H1 (cell line): ENCODE results near the gene IFI30. TPM values are rescaled to one million over a fixed set of nuclear protein-coding genes. Genes with fewer than 3 reads are reported as not detected.

ENCODE experiments used
- CTCF ChIA-PET: fragments of 300-600 bp; sonication (Branson Sonifier 250); formaldehyde crosslinking; loops from one replicate; lab custom pipeline; 2021; ENCODE audit not compliant: partially characterized antibody; lab: Charles Lee
- POLR2A ChIA-PET: fragments of 300-600 bp; sonication (Branson Sonifier 250); formaldehyde crosslinking; loops from one replicate; lab custom pipeline; 2021; ENCODE audit warnings: inconsistent platforms; ENCODE audit not compliant: partially characterized antibody; lab: Charles Lee
- DNase-seq, 2 experiments: peaks; one replicate each; pipeline versions ENCODE4 v3.0.0 to v3.0.0-alpha.2; 2010 to 2022; ENCODE audit warnings: low spot score in 2 of 2, low read depth in 1 of 2, mixed read lengths in 1 of 2
- FAIRE-seq: peaks from 2 replicates; lab custom pipeline; 2011; peaks lifted over from hg19 to GRCh38; lab: Jason Lieb, UNC
- H2AFZ ChIP-seq: 2 replicates; pipeline ENCODE4 v1.8.1; 2012; ENCODE audit warnings: low read length, inconsistent platforms
- H2AK5ac ChIP-seq: 2 replicates; pipeline ENCODE4 v1.6.1; 2013; ENCODE audit warnings: low read depth, low read length
- H2BK120ac ChIP-seq: replicated peaks from 2 replicates; pipeline ENCODE3; 2013; ENCODE audit warnings: low read depth, low read length, inconsistent platforms
- H2BK12ac ChIP-seq: 2 replicates; pipeline ENCODE4 v1.6.1; 2013; ENCODE audit warnings: low read depth, low read length
- H2BK15ac ChIP-seq: 2 replicates; pipeline ENCODE4 v1.6.1; 2013; ENCODE audit warnings: low read length
- H2BK20ac ChIP-seq: 2 replicates; pipeline ENCODE4 v1.6.1; 2013; ENCODE audit warnings: low read length
- H2BK5ac ChIP-seq: 2 replicates; pipeline ENCODE4 v1.6.1; 2013; ENCODE audit warnings: low read depth, low read length
- H3K14ac ChIP-seq: 2 replicates; pipeline ENCODE4 v1.6.1; 2013; ENCODE audit warnings: inconsistent platforms; ENCODE audit not compliant: insufficient read length
- H3K18ac ChIP-seq: 2 replicates; pipeline ENCODE4 v1.6.1; 2013; ENCODE audit warnings: low read length; ENCODE audit errors: extremely low read depth
- H3K23ac ChIP-seq: 2 replicates; pipeline ENCODE4 v1.6.1; 2013; ENCODE audit warnings: inconsistent platforms; ENCODE audit not compliant: insufficient read length
- H3K23me2 ChIP-seq: 2 replicates; pipeline ENCODE4 v1.6.1; 2013; ENCODE audit warnings: low read depth, low read length
- H3K27ac ChIP-seq: 2 replicates; pipeline ENCODE4 v1.6.1; 2011; ENCODE audit warnings: low read depth, low read length, inconsistent platforms
- H3K27me3 ChIP-seq, 4 experiments: replicated peaks in 1 of 4; 1 replicate in 1 of 4; 2 replicates in 3 of 4; pipeline versions ENCODE4 v1.6.1 to v1.8.1; 2011 to 2013; ENCODE audit warnings: low read length in 3 of 4, mild to moderate bottlenecking in 3 of 4, inconsistent platforms in 2 of 4, mixed read lengths in 2 of 4, moderate library complexity in 1 of 4; ENCODE audit not compliant: control insufficient read depth in 3 of 4, insufficient read depth in 3 of 4; ENCODE audit errors: extremely low read depth in 1 of 4
- H3K36me3 ChIP-seq, 4 experiments: 2 replicates each; pipeline versions ENCODE4 v1.6.1 to v1.8.1; 2011 to 2013; ENCODE audit warnings: mild to moderate bottlenecking in 4 of 4, low read length in 3 of 4, moderate library complexity in 2 of 4, control low read depth in 1 of 4, inconsistent platforms in 1 of 4; ENCODE audit not compliant: insufficient read depth in 4 of 4, control insufficient read depth in 2 of 4
- H3K4ac ChIP-seq: replicated peaks from 2 replicates; pipeline ENCODE3; 2013; ENCODE audit warnings: low read length, low read depth, mixed read lengths, inconsistent platforms; ENCODE audit not compliant: insufficient read length
- H3K4me1 ChIP-seq, 4 experiments: replicated peaks in 1 of 4; 1 replicate in 1 of 4; 2 replicates in 3 of 4; pipeline versions ENCODE4 v1.6.1 to v1.8.1; 2011 to 2013; ENCODE audit warnings: low read length in 3 of 4, inconsistent platforms in 2 of 4, mixed read lengths in 1 of 4; ENCODE audit not compliant: insufficient read depth in 4 of 4, control insufficient read depth in 3 of 4
- H3K4me2 ChIP-seq, 2 experiments: 2 replicates each; pipeline versions ENCODE4 v1.6.1 to v1.8.1; 2011 to 2013; ENCODE audit warnings: low read depth in 2 of 2, low read length in 2 of 2, control low read depth in 1 of 2, inconsistent platforms in 1 of 2, mild to moderate bottlenecking in 1 of 2; ENCODE audit not compliant: insufficient read depth in 1 of 2
- H3K4me3 ChIP-seq, 4 experiments: fragments of 200-600, 300-600 bp in 1 of 4; sonication (generic), shearing (Covaris generic), sonication (Bioruptor Twin) in 1 of 4; 2 replicates each; pipeline versions ENCODE4 v1.5.1 to v1.8.1; 2011 to 2016; ENCODE audit warnings: low read length in 4 of 4, low read depth in 3 of 4, control low read depth in 2 of 4, inconsistent platforms in 2 of 4, mild to moderate bottlenecking in 2 of 4, mixed read lengths in 1 of 4, moderate library complexity in 1 of 4; ENCODE audit not compliant: insufficient read depth in 2 of 4; ENCODE audit errors: extremely low read depth in 1 of 4
- H3K56ac ChIP-seq: replicated peaks from 2 replicates; pipeline ENCODE3; 2013; ENCODE audit warnings: low read depth, mild to moderate bottlenecking, mixed read lengths, low read length, inconsistent platforms; ENCODE audit not compliant: insufficient read length
- H3K79me1 ChIP-seq: 2 replicates; pipeline ENCODE4 v1.6.1; 2013; ENCODE audit warnings: low read depth, low read length, control low read depth
- H3K79me2 ChIP-seq, 2 experiments: 2 replicates each; pipeline versions ENCODE4 v1.6.1 to v1.8.1; 2012 to 2013; ENCODE audit warnings: low read length in 2 of 2, mild to moderate bottlenecking in 2 of 2, inconsistent platforms in 1 of 2; ENCODE audit not compliant: insufficient read depth in 2 of 2, control insufficient read depth in 1 of 2
- H3K9ac ChIP-seq, 4 experiments: replicated peaks in 1 of 4; 1 replicate in 1 of 4; 2 replicates in 3 of 4; pipeline versions ENCODE4 v1.6.1 to v1.8.1; 2011 to 2013; ENCODE audit warnings: low read depth in 3 of 4, low read length in 3 of 4, control low read depth in 2 of 4, mild to moderate bottlenecking in 2 of 4, moderate library complexity in 2 of 4, inconsistent platforms in 1 of 4; ENCODE audit errors: extremely low read depth in 1 of 4
- H3K9me3 ChIP-seq, 2 experiments: 2 replicates each; pipeline versions ENCODE4 v1.6.1 to v1.8.1; 2012 to 2013; ENCODE audit warnings: mild to moderate bottlenecking in 2 of 2, moderate library complexity in 2 of 2, control low read depth in 1 of 2, inconsistent platforms in 1 of 2, low read depth in 1 of 2, low read length in 1 of 2, mixed read lengths in 1 of 2; ENCODE audit not compliant: insufficient read depth in 2 of 2
- H4K20me1 ChIP-seq, 2 experiments: replicated peaks in 1 of 2; 2 replicates each; pipeline versions ENCODE3 to v1.8.1; 2011 to 2013; ENCODE audit warnings: inconsistent platforms in 2 of 2, low read length in 2 of 2, mild to moderate bottlenecking in 1 of 2; ENCODE audit not compliant: insufficient read depth in 2 of 2, control insufficient read depth in 1 of 2
- H4K5ac ChIP-seq: 2 replicates; pipeline ENCODE4 v1.6.1; 2013; ENCODE audit warnings: low read length, low read depth, mixed read lengths, inconsistent platforms; ENCODE audit not compliant: insufficient read length
- H4K8ac ChIP-seq: 2 replicates; pipeline ENCODE4 v1.8.0; 2013; ENCODE audit warnings: mild to moderate bottlenecking, moderate library complexity, low read length, inconsistent platforms; ENCODE audit not compliant: insufficient read depth; ENCODE audit errors: extremely low read depth
- H4K91ac ChIP-seq: replicated peaks from 2 replicates; pipeline ENCODE3; 2013; ENCODE audit warnings: low read length, mixed read lengths, inconsistent platforms; ENCODE audit not compliant: insufficient read length
- GTF2F1 ChIP-seq: IDR thresholded peaks from 2 replicates; pipeline ENCODE4 v1.6.1; 2012; ENCODE audit warnings: low read depth, low read length, improper control_type of control experiment, borderline replicate concordance
- HDAC2 ChIP-seq, 2 experiments: fragments of 300-600 bp in 1 of 2; sonication (generic) in 1 of 2; IDR thresholded peaks; 2 replicates each; pipeline ENCODE4 v1.6.1; 2011 to 2012; ENCODE audit warnings: low read depth in 2 of 2, low read length in 2 of 2, mild to moderate bottlenecking in 2 of 2, moderate library complexity in 2 of 2, borderline replicate concordance in 1 of 2, inconsistent platforms in 1 of 2
- HDAC6 ChIP-seq: IDR thresholded peaks from one replicate; pipeline ENCODE4 v1.7.1; 2012; ENCODE audit warnings: low read depth, mild to moderate bottlenecking, inconsistent platforms, low read length, moderate library complexity
- JUND ChIP-seq: IDR thresholded peaks from 2 replicates; pipeline ENCODE4 v1.6.1; 2011; ENCODE audit warnings: mild to moderate bottlenecking, improper control_type of control experiment, low read length
- KDM5A ChIP-seq: fragments of 200-600 bp; IDR thresholded peaks from 2 replicates; pipeline ENCODE4 v1.7.1; 2012; ENCODE audit warnings: mild to moderate bottlenecking, low read length, inconsistent platforms, mixed read lengths
- PHF8 ChIP-seq: fragments of 200-600 bp; sonication (generic); conservative IDR thresholded peaks from 2 replicates; pipeline ENCODE4 v1.7.1; 2012; ENCODE audit warnings: low read depth, mild to moderate bottlenecking, inconsistent platforms, low read length, moderate library complexity
- POLR2A ChIP-seq, 2 experiments: IDR thresholded peaks; 1 replicate in 1 of 2; 2 replicates in 1 of 2; pipeline ENCODE4 v1.6.1; 2011; ENCODE audit warnings: low read depth in 2 of 2, low read length in 2 of 2, mild to moderate bottlenecking in 2 of 2; ENCODE audit errors: control extremely low read depth in 1 of 2
- SIRT6 ChIP-seq: IDR thresholded peaks from one replicate; pipeline ENCODE4 v1.7.1; 2012; ENCODE audit warnings: low read length, inconsistent platforms
- SP1 ChIP-seq: IDR thresholded peaks from 2 replicates; pipeline ENCODE4 v1.6.1; 2011; ENCODE audit warnings: low read depth, low read length
- TAF7 ChIP-seq: optimal IDR thresholded peaks from 2 replicates; pipeline ENCODE3; 2011; ENCODE audit warnings: low read depth, mild to moderate bottlenecking, inconsistent platforms, low read length, moderate library complexity, borderline replicate concordance
- WGBS, 2 experiments: shearing (Covaris generic) in 1 of 2; methylation state at CpG; one replicate each; pipeline versions ENCODE4 v1.1.6 to v1.1.7; 2013 to 2015; ENCODE audit warnings: low lambda C conversion rate in 2 of 2, mixed read lengths in 2 of 2, inconsistent platforms in 1 of 2, low coverage in 1 of 2, missing lambda C conversion rate in 1 of 2; ENCODE audit not compliant: insufficient replicate concordance in 2 of 2, insufficient coverage in 1 of 2, insufficient read length in 1 of 2; ENCODE audit errors: extremely low coverage in 1 of 2, missing lambda C conversion rate in 1 of 2; 5-methylcytosine and 5-hydroxymethylcytosine counted together
- polyA plus RNA-seq, 7 experiments: library from polyadenylated mRNA; depleted of rRNA in 3 of 7; stranded (reverse) in 5 of 7; unstranded in 2 of 7; fragments of >200 nt in 5 of 7; fragments of 200-250 nt in 2 of 7; gene quantifications; 1 replicate in 5 of 7; 2 replicates in 1 of 7; 4 replicates in 1 of 7; pipeline versions ENCODE4 v1.2.1 to v1.2.3, GENCODE V29; 2011 to 2013; ENCODE audit warnings: missing spikeins in 2 of 7, mixed read lengths in 2 of 7
- total RNA-seq: library from RNA; stranded (reverse); fragmentation: NEBNext Ultra II Directional; extraction: Animal tissue kit (Norgen Biotek cat#: 25700); gene quantifications from 2 replicates; pipeline ENCODE4 v1.2.1, GENCODE V29; 2021
- TF ChIP-seq, protein P1 (sequence below): IDR thresholded peaks from 2 replicates; pipeline ENCODE4 v1.6.1; 2012; ENCODE audit warnings: inconsistent platforms
- TF ChIP-seq, protein P2 (sequence below): IDR thresholded peaks from 2 replicates; pipeline ENCODE4 v1.6.1; 2011; ENCODE audit warnings: low read depth, mild to moderate bottlenecking, low read length; ENCODE audit not compliant: insufficient read depth

Gene IFI30
- total and polyA plus RNA-seq, 2 of the 8 experiments (the other 6 are each of a cell fraction or from before 2014, with no cell fraction given) = 28.9 to 62.4 TPM

DNA sequence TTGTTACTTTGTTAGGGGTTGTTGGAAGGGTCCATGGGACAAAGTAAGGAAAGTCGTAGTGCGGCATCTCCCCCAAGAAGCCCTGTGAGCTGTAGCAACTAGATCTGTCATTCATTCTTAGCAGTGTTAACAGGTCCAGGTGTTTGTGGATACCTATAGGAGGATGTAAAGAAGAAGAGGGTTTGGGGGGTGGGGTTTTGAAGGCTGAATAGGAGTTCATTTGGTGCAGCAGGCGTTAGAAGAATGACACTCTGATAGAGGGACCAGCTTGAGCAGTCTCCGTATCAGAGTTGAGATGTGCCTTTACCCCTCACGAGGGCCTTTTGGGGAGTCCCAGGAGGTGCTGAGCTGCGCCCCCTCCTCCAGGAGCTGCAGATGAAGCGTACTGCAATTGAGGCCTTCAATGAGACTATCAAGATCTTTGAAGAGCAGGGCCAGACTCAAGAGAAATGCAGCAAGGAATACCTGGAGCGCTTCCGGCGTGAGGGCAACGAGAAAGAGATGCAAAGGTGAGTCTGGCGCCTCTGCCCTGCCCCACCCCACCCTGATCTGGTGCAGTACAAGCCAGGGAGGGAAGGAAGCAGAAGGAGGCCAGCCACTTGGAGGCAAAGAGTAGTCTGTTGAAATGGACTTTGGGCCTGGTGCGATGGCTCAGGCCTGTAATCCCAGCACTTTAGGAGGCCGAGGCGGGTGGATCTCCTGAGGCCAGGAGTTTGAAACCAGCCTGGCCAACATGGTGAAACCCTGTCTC is 7.6 kb upstream of the IFI30 start:
- Histone ChIP-seq H3K9ac (no peak overlapping the region), H3K56ac (no peak overlapping the region), H4K91ac (no peak overlapping the region), H4K8ac (no peak overlapping the region; the same call in 1 of the 2 replicates), H3K4ac (no peak overlapping the region), H3K4me2 (no peak overlapping the region), H3K79me2 (no peaks in the 10 kb centered on the region), H2BK5ac (no peak overlapping the region), H2BK12ac (no peak overlapping the region), H4K5ac (no peak overlapping the region), H3K14ac (no peak overlapping the region), H2BK20ac (no peak overlapping the region), H3K36me3 (peaks cover 9 to 38% (median 24%) of the 10 kb centered on the region in 4 experiments; a peak in 7 of 8 replicates), H3K23ac (no peak overlapping the region), H2AFZ (no peak overlapping the region), H2BK120ac (no peak overlapping the region), H2AK5ac (no peak overlapping the region), H2BK15ac (no peak overlapping the region), H3K27me3 (no peaks in the 10 kb centered on the region), H4K20me1 (peaks cover 0 to 7% of the 10 kb centered on the region in 2 experiments), H3K18ac (no peak overlapping the region), H3K9me3 (no peaks in the 10 kb centered on the region), H3K79me1 (no peaks in the 10 kb centered on the region), H3K23me2 (peaks cover under 1% of the 10 kb centered on the region; the same call in 1 of the 2 replicates), H3K27ac (no peak overlapping the region), H3K4me1 (peaks cover 0 to 3% (median 3%) of the 10 kb centered on the region in 4 experiments; a peak in 5 of 7 replicates), H3K4me3 (no peak overlapping the region)
- WGBS, 2 experiments = 96% methylated on average over 14 of the region's 15 CpGs; no CpG with 5 or more reads in 1 of the 2 experiments
- ChIA-PET POLR2A (interaction anchor here (0.6 to 1.4 kb wide), 2 partner anchors 11 to 26 kb away, joined by 3 to 4 read pairs; no protein-coding TSS in a partner anchor), CTCF (interaction anchor here (1.0 to 2.6 kb wide), 7 partner anchors 11 to 107 kb away, joined by 3 to 15 read pairs (median 5); no protein-coding TSS in a partner anchor)
- no peak for FAIRE-seq
- no peak for DNase-seq
- TF ChIP-seq, protein P1, sequence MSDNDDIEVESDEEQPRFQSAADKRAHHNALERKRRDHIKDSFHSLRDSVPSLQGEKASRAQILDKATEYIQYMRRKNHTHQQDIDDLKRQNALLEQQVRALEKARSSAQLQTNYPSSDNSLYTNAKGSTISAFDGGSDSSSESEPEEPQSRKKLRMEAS = no peak
- TF ChIP-seq SIRT6 (no peak), TAF7 (no peak), HDAC6 (no peak), PHF8 (no peak), POLR2A (IDR thresholded peaks at IDR 0.05; ENCODE audit: control extremely low read depth in 1 of 2, low read depth in 2 of 2, low read length in 2 of 2) (no peak), GTF2F1 (no peak), KDM5A (no peak), SP1 (no peak), HDAC2 (IDR thresholded peaks at IDR 0.05; ENCODE audit: borderline replicate concordance in 1 of 2, low read depth in 2 of 2, low read length in 2 of 2) (no peak), JUND (no peak)
- TF ChIP-seq, protein P2, sequence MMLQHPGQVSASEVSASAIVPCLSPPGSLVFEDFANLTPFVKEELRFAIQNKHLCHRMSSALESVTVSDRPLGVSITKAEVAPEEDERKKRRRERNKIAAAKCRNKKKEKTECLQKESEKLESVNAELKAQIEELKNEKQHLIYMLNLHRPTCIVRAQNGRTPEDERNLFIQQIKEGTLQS = no peak
